Urothelium cell line (cell line): ENCODE measurements around the gene CYTH2.
A peak's percentile ranks its signal among the peaks of the same experiment; 100 is the strongest.

Experiments used
- DNase-seq: peaks from one replicate; pipeline ENCODE4 v3.0.0; 2011; ENCODE audit warnings: low spot score, mixed read lengths
- FAIRE-seq: peaks from 2 replicates; lab custom pipeline; 2011; peaks lifted over from hg19 to GRCh38; lab: Jason Lieb, UNC

Gene CYTH2

GRCh38 chr19:48492925-48493717, 24.0 kb downstream of the CYTH2 start:
- peak; percentile 62 for DNase-seq
- no peak for FAIRE-seq

- FAIRE-seq (no peak), DNase-seq (no peak)
Measured at GRCh38 chr19:48493718-48494401, 24.7 kb downstream of the CYTH2 start.

GRCh38 chr19:48495396-48495795, 26.2 kb downstream of the CYTH2 start:
- FAIRE-seq (no peak), DNase-seq (no peak)

GRCh38 chr19:48496959-48497727, 28.0 kb downstream of the CYTH2 start:
- DNase-seq (no peak), FAIRE-seq (no peak)

- DNase-seq, result no peak
- FAIRE-seq, result no peak
Measured at GRCh38 chr19:48497728-48498594, 28.8 kb downstream of the CYTH2 start.

GRCh38 chr19:48498595-48499311, 29.6 kb downstream of the CYTH2 start:
- no peak for FAIRE-seq
- no peak for DNase-seq

- DNase-seq (no peak), FAIRE-seq (no peak)
Measured at GRCh38 chr19:48499316-48500090, 30.3 kb downstream of the CYTH2 start.

GRCh38 chr19:48500830-48501493, 31.8 kb downstream of the CYTH2 start:
- no peak for FAIRE-seq

GRCh38 chr19:48501494-48502349, 32.6 kb downstream of the CYTH2 start:
- no peak for FAIRE-seq
- DNase-seq, result peak; percentile 25

More at GRCh38 chr19:48500830-48501493, 31.8 kb downstream of the CYTH2 start:
- no peak for DNase-seq

GRCh38 chr19:48502350-48503018, 33.3 kb downstream of the CYTH2 start:
- FAIRE-seq, result no peak

GRCh38 chr19:48506138-48506733, 37.1 kb downstream of the CYTH2 start:
- FAIRE-seq, result no peak
- peak; percentile 57 for DNase-seq

More at GRCh38 chr19:48502350-48503018, 33.3 kb downstream of the CYTH2 start:
- no peak for DNase-seq

- FAIRE-seq (no peak), DNase-seq (no peak)
Measured at GRCh38 chr19:48507911-48508439, 38.8 kb downstream of the CYTH2 start.

GRCh38 chr19:48508729-48509411, 39.7 kb downstream of the CYTH2 start:
- no peak for FAIRE-seq

GRCh38 chr19:48509467-48510194, 40.5 kb downstream of the CYTH2 start:
- no peak for FAIRE-seq

More at GRCh38 chr19:48508729-48509411, 39.7 kb downstream of the CYTH2 start:
- DNase-seq, result no peak

More at GRCh38 chr19:48509467-48510194, 40.5 kb downstream of the CYTH2 start:
- DNase-seq, result no peak
